NK-92 treated with Interleukin-12 subunit alpha and Interleukin-12 subunit beta, amount 100 ng/mL, for 24 hours (cell line): Measurements from ENCODE around the gene ODAD3.
"Not testable (repeated sequence)": the region's sequence is repeated elsewhere in the genome, so short reads cannot be mapped to it uniquely, and the experiment has no call there.

Source experiments
- DNase-seq: peaks from one replicate; lab custom pipeline; 2025; lab: John Stamatoyannopoulos, UW

Gene ODAD3

GRCh38 chr19:11437955-11438354 is 3.0 kb upstream of the ODAD3 start:
- DNase-seq = no peak

DNA sequence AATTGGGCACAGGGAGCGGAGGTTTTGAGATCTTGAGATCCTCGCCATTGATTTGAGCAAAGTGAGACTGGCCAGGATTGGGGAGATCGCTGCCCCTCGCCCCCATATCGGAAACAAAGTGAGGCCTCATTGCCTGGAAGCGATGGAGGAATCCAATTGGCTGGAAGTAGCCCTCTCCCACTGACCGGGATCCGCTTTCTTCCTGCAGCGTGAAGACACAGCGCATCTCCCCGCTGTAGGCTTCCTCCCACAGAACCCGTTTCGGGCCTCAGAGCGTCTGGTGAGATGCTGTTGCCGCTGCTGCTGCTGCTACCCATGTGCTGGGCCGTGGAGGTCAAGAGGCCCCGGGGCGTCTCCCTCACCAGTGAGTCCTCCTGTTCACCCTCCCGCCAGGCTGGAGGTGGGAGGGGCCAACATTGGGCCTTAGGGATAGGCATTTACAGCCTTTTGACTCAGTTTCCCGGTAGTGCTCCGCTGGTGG is 952 bp upstream of the ODAD3 start:
- no peak for DNase-seq

DNA sequence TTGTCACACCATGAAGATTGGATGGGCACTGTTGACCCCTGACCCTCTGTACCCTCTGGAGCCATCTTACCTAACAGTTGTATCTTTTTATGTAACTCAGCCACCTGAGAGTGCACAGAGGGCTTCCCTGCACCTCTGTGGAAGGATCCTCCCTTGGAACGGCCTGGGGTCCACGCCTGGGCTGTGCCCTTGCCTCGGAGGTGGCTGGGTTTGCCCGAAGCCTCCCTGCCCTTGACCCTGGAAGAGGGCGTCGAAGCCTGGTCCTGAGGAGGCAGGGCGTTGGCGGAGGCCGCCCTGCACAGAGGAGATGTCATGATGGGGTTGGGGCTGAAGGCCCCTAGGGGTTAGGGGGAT is 241 bp downstream of the ODAD3 start:
- DNase-seq = no peak

DNA sequence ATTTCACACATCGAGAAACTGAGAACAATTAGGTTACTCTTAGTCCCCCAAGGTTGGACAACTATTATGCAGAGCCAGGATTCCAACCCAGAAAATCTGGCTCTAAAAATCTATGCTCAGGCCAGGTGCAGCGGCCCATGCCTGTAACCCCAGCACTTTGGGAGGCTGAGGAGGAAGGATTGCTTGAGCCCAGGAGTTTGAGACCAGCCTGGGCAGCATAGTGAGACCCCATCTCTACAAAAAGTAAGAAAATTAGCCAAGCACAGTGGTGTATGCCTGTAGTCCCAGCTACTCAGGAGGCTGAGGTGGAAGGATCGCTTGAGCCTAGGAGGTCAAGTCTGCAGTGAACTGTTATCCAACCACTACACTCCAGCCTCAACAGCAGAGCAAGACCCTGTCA is 1.4 kb downstream of the ODAD3 start:
- DNase-seq = not testable (repeated sequence)

- no peak for DNase-seq
Measured at GRCh38 chr19:11426656-11427055, 8.3 kb downstream of the ODAD3 start.

DNA sequence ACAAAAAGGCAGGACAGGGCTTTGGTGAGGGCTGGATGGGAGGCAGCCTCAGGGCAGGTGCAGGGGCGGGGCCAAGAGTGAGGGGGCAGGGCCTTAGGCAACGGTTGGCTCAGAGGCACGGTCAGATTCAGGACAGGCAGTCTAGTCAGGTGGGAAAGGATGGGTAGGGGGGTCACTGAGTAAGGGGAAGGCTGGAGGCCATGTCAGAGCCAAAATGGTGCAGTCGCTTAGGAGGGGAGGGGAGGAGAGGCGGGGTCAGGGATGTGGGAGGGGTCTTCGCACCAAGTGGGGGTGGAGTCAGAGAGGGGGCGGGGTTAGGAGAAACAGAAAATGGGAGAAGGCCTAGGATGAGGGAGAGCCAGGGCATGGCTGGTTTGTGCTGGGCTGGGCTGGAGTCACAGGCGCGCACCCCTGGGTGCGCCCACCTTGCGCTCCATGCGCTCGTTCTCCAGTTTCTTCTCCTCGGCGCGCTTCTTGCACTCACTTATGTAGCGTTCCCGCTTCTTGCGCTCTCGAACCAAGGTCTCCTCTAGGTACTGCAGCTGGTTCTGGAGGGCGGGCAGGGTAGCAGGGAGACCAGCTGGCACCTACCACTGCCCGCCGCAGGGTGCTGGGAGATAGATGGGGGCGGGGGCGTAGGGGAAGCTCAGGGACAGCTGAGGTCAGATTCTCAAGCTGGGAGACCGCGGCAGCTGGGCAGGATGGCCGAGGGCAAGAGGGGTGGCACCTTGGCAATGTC is 9.0 kb downstream of the ODAD3 start:
- no peak for DNase-seq

GRCh38 chr19:11423791-11424181 is 11.1 kb downstream of the ODAD3 start:
- DNase-seq = no peak

DNA sequence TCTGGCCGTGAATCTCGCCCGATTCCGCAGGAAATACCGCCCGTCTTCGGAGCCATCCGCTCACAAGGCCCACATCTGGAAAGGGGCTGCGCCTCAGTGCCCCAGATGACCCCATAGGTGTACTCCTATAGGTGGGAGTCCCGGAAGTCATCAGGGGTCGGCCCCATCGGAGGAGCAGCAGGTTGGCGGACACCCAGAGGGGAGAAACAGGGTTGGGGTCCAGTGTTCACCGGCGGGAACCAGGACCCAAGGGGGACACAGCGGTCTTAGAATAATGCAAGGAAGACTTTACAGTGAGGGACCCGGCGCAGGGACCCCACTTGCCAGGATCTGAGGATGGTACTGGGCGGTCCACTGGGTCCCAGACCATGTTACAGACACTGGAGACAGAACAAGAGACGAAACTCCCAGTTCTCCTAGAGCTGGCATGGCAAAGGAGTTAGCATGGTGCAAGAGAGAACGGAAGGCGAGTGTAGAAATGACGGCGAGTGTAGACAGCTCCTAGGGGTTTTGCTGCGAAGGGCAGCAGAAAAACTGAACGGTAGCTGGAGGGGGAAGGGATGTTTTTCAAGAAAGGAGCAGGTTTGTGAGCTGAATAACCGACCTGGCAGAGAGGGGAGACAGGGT is 11.6 kb downstream of the ODAD3 start:
- DNase-seq = no peak

DNA sequence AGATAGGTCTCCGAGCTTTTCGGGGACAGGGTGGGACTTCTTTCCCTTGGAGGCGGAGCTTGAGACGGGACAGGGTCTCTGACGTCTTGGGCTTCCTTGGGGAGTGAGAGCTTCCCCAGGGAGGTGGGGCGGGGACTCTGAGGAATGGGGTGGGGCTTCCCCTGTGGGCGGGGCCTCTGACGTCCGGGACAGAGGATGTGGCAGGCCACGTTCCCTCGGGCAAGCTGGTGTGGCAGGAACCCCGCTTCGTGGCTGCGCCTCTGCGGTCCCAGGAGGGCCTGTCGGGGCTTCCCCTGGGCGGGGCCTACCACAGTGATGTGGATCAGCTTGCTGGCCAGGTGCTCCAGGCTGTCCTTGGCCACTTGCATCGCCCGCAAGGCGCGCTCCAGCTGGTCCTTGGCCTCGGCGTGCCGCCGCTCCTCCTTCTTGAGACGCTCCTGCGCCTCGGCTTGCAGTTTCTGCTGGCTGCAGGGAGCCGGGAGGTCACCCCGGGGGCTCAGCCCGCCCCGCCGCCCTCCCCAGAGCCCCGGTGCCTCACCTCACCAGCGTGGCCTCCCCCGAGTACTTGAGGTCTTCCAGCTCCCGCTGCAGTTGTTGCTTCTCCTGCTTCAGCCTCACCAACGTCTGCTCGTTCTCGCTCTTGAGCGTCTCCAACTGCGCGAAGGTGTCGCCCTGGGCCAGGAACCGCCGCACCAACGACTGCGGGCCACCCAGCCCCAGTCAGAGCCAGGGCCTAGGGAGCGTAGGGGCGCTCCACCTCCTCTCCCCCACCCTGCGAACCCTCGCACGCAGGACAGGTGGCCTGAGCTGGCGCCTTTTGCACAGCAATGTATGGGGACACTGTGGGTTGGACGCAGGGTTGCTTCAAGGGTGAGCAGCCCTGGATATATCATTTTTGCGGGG is 12.5 kb downstream of the ODAD3 start:
- DNase-seq = no peak

DNA sequence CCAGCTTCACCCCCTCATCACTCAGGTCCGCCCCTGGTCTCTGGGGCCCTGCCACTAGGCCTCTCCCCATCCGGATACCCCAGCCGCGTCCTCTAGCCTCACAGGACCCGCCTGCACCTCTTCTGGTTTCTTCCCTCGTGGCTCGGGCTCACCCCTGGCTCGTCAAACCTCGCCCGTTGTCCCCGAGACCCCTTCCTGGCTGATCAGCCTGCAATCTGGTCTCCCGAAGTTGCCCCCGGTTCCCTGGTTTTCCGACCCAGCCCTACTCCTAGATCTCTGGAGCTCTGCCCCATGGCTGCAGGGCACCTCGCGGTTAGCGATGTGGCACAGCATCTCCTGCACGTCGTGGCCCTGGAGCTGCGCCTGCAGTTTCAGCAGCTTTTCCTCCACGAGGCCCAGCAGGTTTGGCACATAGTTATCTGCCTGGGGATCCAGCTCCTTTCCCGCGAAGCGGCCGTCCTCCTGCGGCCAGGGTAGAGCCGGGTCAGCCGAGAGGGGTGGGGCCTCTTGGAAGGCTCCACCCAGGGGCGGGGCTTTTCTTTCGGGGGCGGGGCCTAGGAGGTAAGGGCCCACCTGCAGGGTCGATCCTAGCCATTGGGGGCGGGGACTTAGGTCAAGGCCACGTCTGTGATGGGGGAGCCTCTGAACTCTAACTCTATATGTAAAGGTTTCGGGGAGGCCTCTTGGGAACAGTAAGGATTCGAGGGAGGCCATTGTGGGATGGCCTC is 13.4 kb downstream of the ODAD3 start:
- DNase-seq = no peak

- no peak for DNase-seq
Measured at GRCh38 chr19:11420429-11421370, 14.2 kb downstream of the ODAD3 start.

DNA sequence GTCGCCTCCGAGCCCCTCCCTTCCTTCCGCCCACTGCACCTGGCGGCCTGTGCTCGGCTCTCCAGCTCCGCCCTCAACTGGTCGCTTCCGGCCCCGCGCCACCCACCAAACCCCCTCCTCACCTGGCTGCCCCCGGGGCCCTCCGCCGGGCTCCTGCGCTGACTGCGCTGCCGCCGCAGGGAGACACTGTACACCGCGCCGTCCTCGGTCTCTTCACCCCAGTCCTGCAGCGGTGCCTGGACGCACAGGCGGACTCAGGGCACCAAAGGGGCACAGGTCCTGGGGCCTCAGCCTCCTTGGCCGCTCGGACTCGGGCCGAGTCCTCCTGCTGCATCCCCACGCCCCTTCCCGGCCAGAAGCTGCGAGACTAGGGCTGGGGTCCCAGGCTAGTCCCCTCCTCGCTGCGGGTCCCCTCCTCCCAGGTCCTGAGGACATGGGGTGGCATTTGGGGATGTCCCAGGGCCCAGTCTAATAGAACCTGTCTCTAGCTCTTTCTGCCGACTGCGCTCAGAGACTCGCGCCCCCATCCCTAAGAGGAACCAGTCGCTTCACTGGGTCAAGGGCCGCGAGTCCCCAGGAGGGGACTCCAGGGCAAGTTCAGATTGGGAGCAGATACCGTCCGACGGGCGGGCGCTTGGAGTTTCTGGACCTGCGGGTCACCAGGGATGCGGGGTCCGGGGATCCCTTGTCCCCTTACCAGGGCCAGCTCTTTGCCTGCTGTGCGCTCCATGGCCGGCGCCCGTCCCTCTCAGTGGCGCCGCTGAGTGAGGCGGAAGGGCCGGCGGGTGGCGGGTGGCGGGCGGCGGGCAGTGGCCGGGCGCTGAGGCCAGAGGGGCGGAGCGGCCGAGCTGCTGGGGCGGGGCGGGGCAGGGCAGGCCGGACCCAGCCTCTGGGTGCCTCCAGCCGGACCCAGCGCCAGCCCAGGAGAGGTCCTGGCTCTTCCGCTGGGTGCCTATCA is 16.1 kb downstream of the ODAD3 start, which contains the start of gene RGL3:
Gene RGL3 (minus strand): TSS at position 766 of the 958 bp plus-strand sequence. CDS start 36 bp downstream, at position 730.
- DNase-seq = no peak

- DNase-seq = no peak
Measured at GRCh38 chr19:11418094-11418548, 16.8 kb downstream of the ODAD3 start.

GRCh38 chr19:11416346-11417052 is 18.4 kb downstream of the ODAD3 start:
- no peak for DNase-seq

DNA sequence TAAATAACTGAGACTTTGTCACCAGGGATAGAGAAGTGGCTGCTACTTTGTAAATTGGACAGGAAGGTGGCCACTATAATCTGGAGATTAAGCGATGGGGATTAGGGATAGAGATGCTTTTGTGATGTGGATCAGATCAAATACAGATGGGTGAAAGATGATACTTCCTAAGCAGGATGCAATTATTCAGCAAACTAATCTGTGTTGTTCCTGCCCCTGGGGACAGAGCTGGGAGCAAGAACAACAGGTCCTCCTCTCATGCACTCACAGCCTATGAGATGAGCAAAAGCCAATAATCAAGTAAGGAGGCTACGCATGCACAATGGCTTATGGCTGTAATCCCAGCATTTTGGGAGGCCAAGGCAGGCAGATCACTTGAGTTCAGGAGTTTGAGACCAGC is 20.4 kb downstream of the ODAD3 start:
- DNase-seq = no peak

GRCh38 chr19:11410682-11411081 is 24.2 kb downstream of the ODAD3 start:
- DNase-seq = no peak

GRCh38 chr19:11408591-11408990 is 26.3 kb downstream of the ODAD3 start:
- DNase-seq = no peak

DNA sequence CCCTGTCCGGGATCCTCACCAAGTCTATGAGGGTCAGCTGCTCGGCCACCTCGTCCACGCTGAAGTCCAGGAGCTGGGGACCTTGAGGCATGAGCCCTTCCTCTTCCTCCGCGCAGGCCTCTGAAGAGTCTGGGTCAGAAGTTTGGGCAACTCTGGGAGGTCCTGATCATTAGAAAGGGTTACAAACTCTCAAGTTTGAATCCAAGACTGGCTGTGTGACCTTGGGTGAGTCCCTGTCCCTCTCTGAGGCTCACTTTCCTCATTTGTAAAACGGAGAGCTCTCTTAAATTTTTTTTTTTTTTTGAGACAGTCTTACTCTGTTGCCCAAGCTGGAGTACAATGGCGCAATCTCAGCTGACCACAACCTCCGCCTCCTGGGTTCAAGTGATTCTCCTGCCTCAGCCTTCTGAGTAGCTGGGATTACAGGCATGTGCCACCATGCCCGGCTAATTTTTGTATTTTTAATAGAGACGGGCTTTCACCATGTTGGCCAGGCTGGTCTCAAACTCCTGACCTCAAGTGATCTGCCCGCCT is 28.2 kb downstream of the ODAD3 start:
- DNase-seq = not testable (repeated sequence)
